Endothelial cell of umbilical vein (primary cell): ENCODE measurements around the gene PCDHGA12. TPM values are rescaled to one million over a fixed set of nuclear protein-coding genes. Genes with fewer than 3 reads are reported as not detected.
A peak's percentile ranks its signal among the peaks of the same experiment; 100 is the strongest.
"Not testable (repeated sequence)": the region's sequence is repeated elsewhere in the genome, so short reads cannot be mapped to it uniquely, and the experiment has no call there.

Experiments used
- BruUV-seq: library from RNA; stranded (reverse); fragments of 400-500 nt; replicated peaks from 2 replicates; lab custom pipeline; 2021; lab: Mats Ljungman, UMichigan
- CTCF ChIA-PET: fragments of 300-600, 350-600 bp; sonication (Branson Sonifier 250); formaldehyde crosslinking; loops from one replicate; lab custom pipeline; 2021; ENCODE audit warnings: antibody characterized with exemption, inconsistent platforms; lab: Charles Lee
- POLR2A ChIA-PET: fragments of 300-600, 350-600 bp; sonication (Branson Sonifier 250); formaldehyde crosslinking; loops from one replicate; lab custom pipeline; 2021; ENCODE audit warnings: antibody characterized with exemption, inconsistent platforms; lab: Charles Lee
- DNase-seq: peaks from one replicate; pipeline ENCODE4 v3.0.0-alpha.2; 2011; ENCODE audit warnings: low read depth, low spot score
- FAIRE-seq: peaks from 2 replicates; lab custom pipeline; 2011; peaks lifted over from hg19 to GRCh38; lab: Jason Lieb, UNC
- H2AFZ ChIP-seq: 2 replicates; pipeline ENCODE4 v1.6.0; 2012; ENCODE audit warnings: low read depth, low read length, control low read depth, inconsistent platforms
- H3K27ac ChIP-seq: 2 replicates; pipeline ENCODE4 v1.5.1; 2011; ENCODE audit warnings: low read depth, mild to moderate bottlenecking, control low read depth, low read length, moderate library complexity; ENCODE audit not compliant: insufficient read depth
- H3K27me3 ChIP-seq, 2 experiments: 2 replicates each; pipeline versions ENCODE4 v1.6.0 to v1.6.1; 2011; ENCODE audit warnings: low read length in 2 of 2, mixed read lengths in 1 of 2; ENCODE audit not compliant: control insufficient read depth in 2 of 2, insufficient read depth in 2 of 2
- H3K36me3 ChIP-seq, 2 experiments: 2 replicates in 1 of 2; 3 replicates in 1 of 2; pipeline ENCODE4 v1.5.1; 2011; ENCODE audit warnings: low read length in 2 of 2, mild to moderate bottlenecking in 1 of 2, moderate library complexity in 1 of 2; ENCODE audit not compliant: control insufficient read depth in 2 of 2, insufficient read depth in 2 of 2; ENCODE audit errors: extremely low read depth in 1 of 2
- H3K4me1 ChIP-seq: 3 replicates; pipeline ENCODE4 v1.5.1; 2011; ENCODE audit warnings: mild to moderate bottlenecking, low read length; ENCODE audit not compliant: control insufficient read depth, insufficient read depth; ENCODE audit errors: extremely low read depth
- H3K4me2 ChIP-seq: 2 replicates; pipeline ENCODE4 v1.6.1; 2011; ENCODE audit warnings: low read length, control low read depth, mixed read lengths; ENCODE audit not compliant: insufficient read depth
- H3K4me3 ChIP-seq, 3 experiments: fragments of 200-600 bp in 1 of 3; sonication (generic), shearing (Covaris generic) in 1 of 3; replicated peaks in 1 of 3; 2 replicates each; pipeline ENCODE4 v1.5.1; 2011 to 2016; ENCODE audit warnings: control low read depth in 3 of 3, low read length in 3 of 3, mild to moderate bottlenecking in 2 of 3, inconsistent platforms in 1 of 3, low read depth in 1 of 3, moderate library complexity in 1 of 3; ENCODE audit not compliant: insufficient read depth in 1 of 3
- H3K79me2 ChIP-seq: 2 replicates; pipeline ENCODE4 v1.6.0; 2012; ENCODE audit warnings: low read length, inconsistent platforms; ENCODE audit not compliant: control insufficient read depth, insufficient read depth
- H3K9ac ChIP-seq: replicated peaks from 2 replicates; pipeline ENCODE3; 2011; ENCODE audit warnings: low read length, control low read depth; ENCODE audit not compliant: insufficient read depth; ENCODE audit errors: extremely low read depth
- H3K9me1 ChIP-seq: replicated peaks from 3 replicates; pipeline ENCODE4 v1.6.0; 2011; ENCODE audit warnings: mild to moderate bottlenecking, low read length; ENCODE audit not compliant: control insufficient read depth, insufficient read depth; ENCODE audit errors: extremely low read depth
- H3K9me3 ChIP-seq: replicated peaks from 2 replicates; pipeline ENCODE4 v1.5.1; 2012; ENCODE audit warnings: low read length, inconsistent platforms; ENCODE audit not compliant: control insufficient read depth, insufficient read depth
- H4K20me1 ChIP-seq: replicated peaks from 2 replicates; pipeline ENCODE3; 2011; ENCODE audit warnings: mild to moderate bottlenecking, low read length; ENCODE audit not compliant: control insufficient read depth, insufficient read depth; ENCODE audit errors: extremely low read depth
- EZH2 ChIP-seq: IDR thresholded peaks from 2 replicates; pipeline ENCODE4 v1.6.1; 2012; ENCODE audit warnings: borderline replicate concordance, low read depth, mild to moderate bottlenecking, moderate library complexity, low read length, inconsistent platforms; ENCODE audit not compliant: severe bottlenecking
- dilution Hi-C: fragments of 300-500 bp; cut with MboI; formaldehyde crosslinking; loops from one replicate; pipeline ENCODE4 v1.15.0; 2019; ENCODE audit warnings: low sequenced_read_pairs; ENCODE audit not compliant: extremely low pct_ligation_motif_present
- intact Hi-C: fragments of 100-400 bp; cut with micrococcal nuclease; formaldehyde crosslinking; loops from one replicate; pipeline ENCODE4 v1.10.0; 2022
- polyA plus RNA-seq, 4 experiments: library from polyadenylated mRNA; depleted of rRNA in 3 of 4; stranded (reverse) in 3 of 4; unstranded in 1 of 4; fragments of >200 nt; gene quantifications; 2 replicates each; pipeline versions ENCODE4 v1.2.1 to v1.2.3, GENCODE V29; 2011 to 2012; ENCODE audit warnings: missing spikeins in 1 of 4
- total RNA-seq: library from RNA; stranded (reverse); gene quantifications from 2 replicates; pipeline ENCODE4 v1.2.3, GENCODE V29; 2021

The PCDHGA12 gene
- total and polyA plus RNA-seq, 2 donors (not counting 3 experiments of a cell fraction or from before 2014, with no cell fraction given) = 4.2 to 9.9 TPM

- DNase-seq, H3K4me1 ChIP-seq, H3K9me1 ChIP-seq, intact Hi-C loops, H3K9me3 ChIP-seq, H4K20me1 ChIP-seq, H3K4me2 ChIP-seq, H3K9ac ChIP-seq, H3K36me3 ChIP-seq, dilution Hi-C loops, H2AFZ ChIP-seq, H3K79me2 ChIP-seq, FAIRE-seq, H3K27ac ChIP-seq, BruUV-seq, POLR2A ChIA-PET, H3K4me3 ChIP-seq: not testable (repeated sequence)
- TF ChIP-seq EZH2 = peak; percentile 76
- CTCF ChIA-PET = interaction anchor here (1.2 to 11.3 kb wide), 6 partner anchors 12 to 148 kb away, joined by 3 to 335 read pairs (median 44); partner anchors contain the start of genes PCDHGA12 and PCDHGA8
- H3K27me3 ChIP-seq = peaks cover 48 to 84% of the 10 kb centered on the region in 2 experiments
Observed at GRCh38 chr5:141414548-141415274, 15.6 kb upstream of the PCDHGA12 start.

- intact Hi-C loops = not testable (repeated sequence)
- CTCF ChIA-PET = interaction anchor here (1.0 to 11.3 kb wide), 4 partner anchors 12 to 148 kb away, joined by 3 to 335 read pairs (median 32); no protein-coding TSS in a partner anchor
Observed at GRCh38 chr5:141415275-141415618, 15.1 kb upstream of the PCDHGA12 start.

More at GRCh38 chr5:141415275-141415618, 15.1 kb upstream of the PCDHGA12 start:
- H3K9me3 ChIP-seq, H3K4me1 ChIP-seq, H4K20me1 ChIP-seq, H3K36me3 ChIP-seq, H3K9me1 ChIP-seq, POLR2A ChIA-PET, dilution Hi-C loops, H3K79me2 ChIP-seq, H3K4me3 ChIP-seq, BruUV-seq, H2AFZ ChIP-seq, FAIRE-seq, DNase-seq, H3K27ac ChIP-seq, H3K4me2 ChIP-seq, H3K9ac ChIP-seq: not testable (repeated sequence)
- peaks cover 45 to 84% of the 10 kb centered on the region in 2 experiments for H3K27me3 ChIP-seq
